Panc1 (cell line): Measurements from ENCODE around the gene OR4P4.

Experiments
- CTCF ChIP-seq: fragments of 450-650 bp; IDR thresholded peaks from 2 replicates; pipeline ENCODE4 v1.5.1; 2017; ENCODE audit warnings: mild to moderate bottlenecking
- POLR2AphosphoS5 ChIP-seq: IDR thresholded peaks from 2 replicates; pipeline ENCODE4 v1.6.1; 2012; ENCODE audit warnings: mild to moderate bottlenecking, low read depth, low read length, moderate library complexity
- SIN3A ChIP-seq: IDR thresholded peaks from 2 replicates; pipeline ENCODE4 v1.6.1; 2012; ENCODE audit warnings: low read depth, mild to moderate bottlenecking, low read length, moderate library complexity, borderline replicate concordance; ENCODE audit not compliant: insufficient read depth

GRCh38 chr11:55658608-55659007 lies 23.7 kb downstream of the OR4P4 start:
- TF ChIP-seq CTCF (no peak), SIN3A (no peak), POLR2AphosphoS5 (no peak)
